HepG2 (cell line): ENCODE measurements around the gene ABCB6. TPM values are rescaled to one million over a fixed set of nuclear protein-coding genes. Genes with fewer than 3 reads are reported as not detected.

ENCODE experiments used
- ARNT ChIP-seq: fragments of 450-650 bp; IDR thresholded peaks from 2 replicates; pipeline ENCODE4 v1.6.1; 2017
- CENPX ChIP-seq: sonication (generic); formaldehyde crosslinking; IDR thresholded peaks from 2 replicates; pipeline ENCODE4 v1.9.0; 2021; ENCODE audit warnings: mild to moderate bottlenecking, missing genetic modification reagents, moderate library complexity
- MAZ ChIP-seq, 2 experiments: sonication (generic) in 1 of 2; formaldehyde crosslinking in 1 of 2; IDR thresholded peaks; 2 replicates each; pipeline versions ENCODE4 v1.5.0 to v1.6.1; 2012 to 2020; ENCODE audit warnings: low read depth in 2 of 2, mild to moderate bottlenecking in 2 of 2, borderline replicate concordance in 1 of 2, improper control_type of control experiment in 1 of 2, low read length in 1 of 2, missing genetic modification reagents in 1 of 2, moderate library complexity in 1 of 2
- NFYC ChIP-seq: IDR thresholded peaks from 2 replicates; pipeline ENCODE4 v1.6.1; 2016; ENCODE audit warnings: missing genetic modification reagents, missing compliant biosample characterization
- RFXAP ChIP-seq: sonication (generic); formaldehyde crosslinking; IDR thresholded peaks from 2 replicates; pipeline ENCODE4 v1.4.0; 2020; ENCODE audit warnings: missing genetic modification reagents, borderline replicate concordance
- ZNF605 ChIP-seq: sonication (generic); formaldehyde crosslinking; IDR thresholded peaks from 2 replicates; pipeline ENCODE4 v1.8.0; 2022; ENCODE audit warnings: mild to moderate bottlenecking, missing genetic modification reagents
- polyA plus RNA-seq, 8 experiments: library from polyadenylated mRNA; depleted of rRNA in 3 of 8; stranded (reverse) in 7 of 8; unstranded in 1 of 8; fragments of >200 nt; fragmentation: Illumina TruSeq in 4 of 8; extraction: Trizol in 4 of 8; gene quantifications; 2 replicates each; pipeline versions ENCODE4 v1.2.1 to v1.2.3, GENCODE V29; 2011 to 2016; ENCODE audit warnings: low read depth in 4 of 8, missing spikeins in 1 of 8, mixed read lengths in 1 of 8; ENCODE audit not compliant: insufficient read depth in 1 of 8
- total RNA-seq, 5 experiments: library from RNA; depleted of rRNA; stranded (reverse); fragments of >200 nt; fragmentation: Illumina TruSeq; extraction: Trizol; gene quantifications; 2 replicates each; pipeline ENCODE4 v1.2.3, GENCODE V29; 2016; ENCODE audit warnings: low read depth in 1 of 5
- TF ChIP-seq, protein P1 (sequence below): sonication (generic); formaldehyde crosslinking; IDR thresholded peaks from 2 replicates; pipeline ENCODE4 v1.5.0; 2020; ENCODE audit warnings: mild to moderate bottlenecking, low read depth, missing genetic modification reagents, borderline replicate concordance
- TF ChIP-seq, protein P2 (sequence below): sonication (generic); formaldehyde crosslinking; IDR thresholded peaks from 2 replicates; pipeline ENCODE4 v1.4.0; 2020; ENCODE audit warnings: missing genetic modification reagents, mild to moderate bottlenecking, borderline replicate concordance
- TF ChIP-seq, protein P3 (sequence below): sonication (generic); formaldehyde crosslinking; IDR thresholded peaks from 2 replicates; pipeline ENCODE4 v1.5.0; 2020; ENCODE audit warnings: mild to moderate bottlenecking, missing genetic modification reagents
- TF ChIP-seq, protein P4 (sequence below), 2 experiments: sonication (generic) in 1 of 2; formaldehyde crosslinking in 1 of 2; IDR thresholded peaks; 2 replicates each; pipeline versions ENCODE4 v1.6.1 to v1.9.0; 2014 to 2022; ENCODE audit warnings: antibody characterized with exemption in 1 of 2, borderline replicate concordance in 1 of 2, inconsistent platforms in 1 of 2, low read depth in 1 of 2, missing genetic modification reagents in 1 of 2
- TF ChIP-seq, protein P5 (sequence below): sonication (generic); formaldehyde crosslinking; IDR thresholded peaks from 2 replicates; pipeline ENCODE4 v1.4.0; 2020; ENCODE audit warnings: missing genetic modification reagents, borderline replicate concordance
- TF ChIP-seq, protein P6 (sequence below): IDR thresholded peaks from 2 replicates; pipeline ENCODE4 v1.6.1; 2016; ENCODE audit warnings: control low read depth

ABCB6 gene
- total and polyA plus RNA-seq, 2 of the 13 experiments (the other 11 are each of a cell fraction or from before 2014, with no cell fraction given), result 91.1 to 137 TPM

DNA sequence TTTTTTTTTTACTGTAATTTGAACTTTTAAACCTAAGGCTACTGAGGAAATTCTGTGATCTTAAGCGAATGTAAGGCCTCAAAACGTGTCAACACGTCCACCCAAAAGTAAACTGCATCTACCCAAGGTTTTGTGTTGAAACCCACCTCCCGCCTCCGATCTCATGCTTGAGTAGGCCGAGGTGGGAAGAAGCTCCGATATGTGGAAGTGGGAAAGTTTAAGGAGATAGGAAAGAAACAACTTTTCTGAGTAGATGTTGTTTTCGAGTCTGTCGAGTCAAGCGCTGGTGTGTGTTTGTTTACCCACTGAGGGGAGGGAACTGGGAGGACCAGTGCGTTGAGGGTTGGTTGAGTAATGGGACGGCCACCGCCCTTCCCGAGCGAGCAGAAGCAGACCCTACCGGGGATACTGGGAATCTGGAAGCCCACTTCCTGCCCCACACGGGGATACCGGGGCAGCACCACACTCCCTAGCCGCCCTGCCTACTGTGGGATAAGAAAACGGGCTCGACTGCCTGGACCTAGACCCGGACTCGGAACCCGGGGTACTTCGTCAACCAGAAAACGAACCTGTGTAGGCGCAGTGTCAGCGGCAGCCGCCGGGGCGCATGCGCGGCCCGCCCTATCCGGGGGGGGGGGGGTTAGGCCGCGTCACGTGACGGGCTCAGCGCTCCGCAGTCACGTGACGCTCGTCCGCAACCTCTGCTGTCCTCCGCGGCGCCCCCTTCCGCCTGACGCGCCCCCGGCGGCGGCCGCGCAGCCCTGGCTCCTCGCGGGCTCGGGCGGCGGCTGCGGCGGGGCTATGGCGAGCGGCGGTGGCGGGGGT lies 41.0 kb downstream of the ABCB6 start, which contains the start of gene RETREG2 (continued):
- TF ChIP-seq, protein P1, sequence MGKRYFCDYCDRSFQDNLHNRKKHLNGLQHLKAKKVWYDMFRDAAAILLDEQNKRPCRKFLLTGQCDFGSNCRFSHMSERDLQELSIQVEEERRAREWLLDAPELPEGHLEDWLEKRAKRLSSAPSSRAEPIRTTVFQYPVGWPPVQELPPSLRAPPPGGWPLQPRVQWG, result no peak
- TF ChIP-seq ARNT (no peak), RFXAP (CRISPR knock-in tag) (no peak), NFYC (CRISPR knock-in tag) (no peak), CENPX (CRISPR knock-in tag) (no peak), ZNF605 (CRISPR knock-in tag) (no peak; the same call in 1 of the 2 replicates), MAZ (IDR thresholded peaks at IDR 0.05; ENCODE audit: borderline replicate concordance, low read depth, low read length) (peak; percentile 87), MAZ (CRISPR knock-in tag; IDR thresholded peaks at IDR 0.05; ENCODE audit: low read depth) (peak; percentile 94; the same call in 1 of the 2 replicates)
- TF ChIP-seq, protein P2, sequence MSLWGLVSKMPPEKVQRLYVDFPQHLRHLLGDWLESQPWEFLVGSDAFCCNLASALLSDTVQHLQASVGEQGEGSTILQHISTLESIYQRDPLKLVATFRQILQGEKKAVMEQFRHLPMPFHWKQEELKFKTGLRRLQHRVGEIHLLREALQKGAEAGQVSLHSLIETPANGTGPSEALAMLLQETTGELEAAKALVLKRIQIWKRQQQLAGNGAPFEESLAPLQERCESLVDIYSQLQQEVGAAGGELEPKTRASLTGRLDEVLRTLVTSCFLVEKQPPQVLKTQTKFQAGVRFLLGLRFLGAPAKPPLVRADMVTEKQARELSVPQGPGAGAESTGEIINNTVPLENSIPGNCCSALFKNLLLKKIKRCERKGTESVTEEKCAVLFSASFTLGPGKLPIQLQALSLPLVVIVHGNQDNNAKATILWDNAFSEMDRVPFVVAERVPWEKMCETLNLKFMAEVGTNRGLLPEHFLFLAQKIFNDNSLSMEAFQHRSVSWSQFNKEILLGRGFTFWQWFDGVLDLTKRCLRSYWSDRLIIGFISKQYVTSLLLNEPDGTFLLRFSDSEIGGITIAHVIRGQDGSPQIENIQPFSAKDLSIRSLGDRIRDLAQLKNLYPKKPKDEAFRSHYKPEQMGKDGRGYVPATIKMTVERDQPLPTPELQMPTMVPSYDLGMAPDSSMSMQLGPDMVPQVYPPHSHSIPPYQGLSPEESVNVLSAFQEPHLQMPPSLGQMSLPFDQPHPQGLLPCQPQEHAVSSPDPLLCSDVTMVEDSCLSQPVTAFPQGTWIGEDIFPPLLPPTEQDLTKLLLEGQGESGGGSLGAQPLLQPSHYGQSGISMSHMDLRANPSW (CRISPR knock-in tag), result no peak
- TF ChIP-seq, protein P3, sequence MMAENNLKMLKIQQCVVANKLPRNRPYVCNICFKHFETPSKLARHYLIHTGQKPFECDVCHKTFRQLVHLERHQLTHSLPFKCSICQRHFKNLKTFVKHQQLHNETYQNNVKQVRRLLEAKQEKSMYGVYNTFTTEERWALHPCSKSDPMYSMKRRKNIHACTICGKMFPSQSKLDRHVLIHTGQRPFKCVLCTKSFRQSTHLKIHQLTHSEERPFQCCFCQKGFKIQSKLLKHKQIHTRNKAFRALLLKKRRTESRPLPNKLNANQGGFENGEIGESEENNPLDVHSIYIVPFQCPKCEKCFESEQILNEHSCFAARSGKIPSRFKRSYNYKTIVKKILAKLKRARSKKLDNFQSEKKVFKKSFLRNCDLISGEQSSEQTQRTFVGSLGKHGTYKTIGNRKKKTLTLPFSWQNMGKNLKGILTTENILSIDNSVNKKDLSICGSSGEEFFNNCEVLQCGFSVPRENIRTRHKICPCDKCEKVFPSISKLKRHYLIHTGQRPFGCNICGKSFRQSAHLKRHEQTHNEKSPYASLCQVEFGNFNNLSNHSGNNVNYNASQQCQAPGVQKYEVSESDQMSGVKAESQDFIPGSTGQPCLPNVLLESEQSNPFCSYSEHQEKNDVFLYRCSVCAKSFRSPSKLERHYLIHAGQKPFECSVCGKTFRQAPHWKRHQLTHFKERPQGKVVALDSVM (CRISPR knock-in tag), result peak; percentile 56; the same call in 1 of the 2 replicates
- TF ChIP-seq, protein P4, sequence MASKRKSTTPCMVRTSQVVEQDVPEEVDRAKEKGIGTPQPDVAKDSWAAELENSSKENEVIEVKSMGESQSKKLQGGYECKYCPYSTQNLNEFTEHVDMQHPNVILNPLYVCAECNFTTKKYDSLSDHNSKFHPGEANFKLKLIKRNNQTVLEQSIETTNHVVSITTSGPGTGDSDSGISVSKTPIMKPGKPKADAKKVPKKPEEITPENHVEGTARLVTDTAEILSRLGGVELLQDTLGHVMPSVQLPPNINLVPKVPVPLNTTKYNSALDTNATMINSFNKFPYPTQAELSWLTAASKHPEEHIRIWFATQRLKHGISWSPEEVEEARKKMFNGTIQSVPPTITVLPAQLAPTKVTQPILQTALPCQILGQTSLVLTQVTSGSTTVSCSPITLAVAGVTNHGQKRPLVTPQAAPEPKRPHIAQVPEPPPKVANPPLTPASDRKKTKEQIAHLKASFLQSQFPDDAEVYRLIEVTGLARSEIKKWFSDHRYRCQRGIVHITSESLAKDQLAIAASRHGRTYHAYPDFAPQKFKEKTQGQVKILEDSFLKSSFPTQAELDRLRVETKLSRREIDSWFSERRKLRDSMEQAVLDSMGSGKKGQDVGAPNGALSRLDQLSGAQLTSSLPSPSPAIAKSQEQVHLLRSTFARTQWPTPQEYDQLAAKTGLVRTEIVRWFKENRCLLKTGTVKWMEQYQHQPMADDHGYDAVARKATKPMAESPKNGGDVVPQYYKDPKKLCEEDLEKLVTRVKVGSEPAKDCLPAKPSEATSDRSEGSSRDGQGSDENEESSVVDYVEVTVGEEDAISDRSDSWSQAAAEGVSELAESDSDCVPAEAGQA (IDR thresholded peaks at IDR 0.05; ENCODE audit: low read depth), result peak; percentile 24; the same call in 1 of the 2 replicates
- TF ChIP-seq, protein P4 (CRISPR knock-in tag; IDR thresholded peaks at IDR 0.05; ENCODE audit: borderline replicate concordance), result 0 out of 2 replicates have a peak, but pooled peaks have one; percentile 51
- TF ChIP-seq, protein P5, sequence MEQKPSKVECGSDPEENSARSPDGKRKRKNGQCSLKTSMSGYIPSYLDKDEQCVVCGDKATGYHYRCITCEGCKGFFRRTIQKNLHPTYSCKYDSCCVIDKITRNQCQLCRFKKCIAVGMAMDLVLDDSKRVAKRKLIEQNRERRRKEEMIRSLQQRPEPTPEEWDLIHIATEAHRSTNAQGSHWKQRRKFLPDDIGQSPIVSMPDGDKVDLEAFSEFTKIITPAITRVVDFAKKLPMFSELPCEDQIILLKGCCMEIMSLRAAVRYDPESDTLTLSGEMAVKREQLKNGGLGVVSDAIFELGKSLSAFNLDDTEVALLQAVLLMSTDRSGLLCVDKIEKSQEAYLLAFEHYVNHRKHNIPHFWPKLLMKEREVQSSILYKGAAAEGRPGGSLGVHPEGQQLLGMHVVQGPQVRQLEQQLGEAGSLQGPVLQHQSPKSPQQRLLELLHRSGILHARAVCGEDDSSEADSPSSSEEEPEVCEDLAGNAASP (CRISPR knock-in tag), result no peak
- TF ChIP-seq, protein P6, sequence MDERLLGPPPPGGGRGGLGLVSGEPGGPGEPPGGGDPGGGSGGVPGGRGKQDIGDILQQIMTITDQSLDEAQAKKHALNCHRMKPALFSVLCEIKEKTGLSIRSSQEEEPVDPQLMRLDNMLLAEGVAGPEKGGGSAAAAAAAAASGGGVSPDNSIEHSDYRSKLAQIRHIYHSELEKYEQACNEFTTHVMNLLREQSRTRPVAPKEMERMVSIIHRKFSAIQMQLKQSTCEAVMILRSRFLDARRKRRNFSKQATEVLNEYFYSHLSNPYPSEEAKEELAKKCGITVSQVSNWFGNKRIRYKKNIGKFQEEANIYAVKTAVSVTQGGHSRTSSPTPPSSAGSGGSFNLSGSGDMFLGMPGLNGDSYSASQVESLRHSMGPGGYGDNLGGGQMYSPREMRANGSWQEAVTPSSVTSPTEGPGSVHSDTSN, result no peak
- TF ChIP-seq, all 625 proteins: peak for 325
